H1 (cell line): ENCODE data around the gene IDUA. TPM values are rescaled to one million over a fixed set of nuclear protein-coding genes. Genes with fewer than 3 reads are reported as not detected.
"Not testable (repeated sequence)": the region's sequence is repeated elsewhere in the genome, so short reads cannot be mapped to it uniquely, and the experiment has no call there.

ENCODE experiments used
- CTCF ChIA-PET: fragments of 300-600 bp; sonication (Branson Sonifier 250); formaldehyde crosslinking; loops from one replicate; lab custom pipeline; 2021; ENCODE audit not compliant: partially characterized antibody; lab: Charles Lee
- POLR2A ChIA-PET: fragments of 300-600 bp; sonication (Branson Sonifier 250); formaldehyde crosslinking; loops from one replicate; lab custom pipeline; 2021; ENCODE audit warnings: inconsistent platforms; ENCODE audit not compliant: partially characterized antibody; lab: Charles Lee
- DNase-seq, 2 experiments: peaks; one replicate each; pipeline versions ENCODE4 v3.0.0 to v3.0.0-alpha.2; 2010 to 2022; ENCODE audit warnings: low spot score in 2 of 2, low read depth in 1 of 2, mixed read lengths in 1 of 2
- FAIRE-seq: peaks from 2 replicates; lab custom pipeline; 2011; peaks lifted over from hg19 to GRCh38; lab: Jason Lieb, UNC
- H2AFZ ChIP-seq: 2 replicates; pipeline ENCODE4 v1.8.1; 2012; ENCODE audit warnings: low read length, inconsistent platforms
- H2AK5ac ChIP-seq: 2 replicates; pipeline ENCODE4 v1.6.1; 2013; ENCODE audit warnings: low read depth, low read length
- H2BK120ac ChIP-seq: replicated peaks from 2 replicates; pipeline ENCODE3; 2013; ENCODE audit warnings: low read depth, low read length, inconsistent platforms
- H2BK12ac ChIP-seq: 2 replicates; pipeline ENCODE4 v1.6.1; 2013; ENCODE audit warnings: low read depth, low read length
- H2BK15ac ChIP-seq: 2 replicates; pipeline ENCODE4 v1.6.1; 2013; ENCODE audit warnings: low read length
- H2BK20ac ChIP-seq: 2 replicates; pipeline ENCODE4 v1.6.1; 2013; ENCODE audit warnings: low read length
- H2BK5ac ChIP-seq: 2 replicates; pipeline ENCODE4 v1.6.1; 2013; ENCODE audit warnings: low read depth, low read length
- H3K14ac ChIP-seq: 2 replicates; pipeline ENCODE4 v1.6.1; 2013; ENCODE audit warnings: inconsistent platforms; ENCODE audit not compliant: insufficient read length
- H3K18ac ChIP-seq: 2 replicates; pipeline ENCODE4 v1.6.1; 2013; ENCODE audit warnings: low read length; ENCODE audit errors: extremely low read depth
- H3K23ac ChIP-seq: 2 replicates; pipeline ENCODE4 v1.6.1; 2013; ENCODE audit warnings: inconsistent platforms; ENCODE audit not compliant: insufficient read length
- H3K23me2 ChIP-seq: 2 replicates; pipeline ENCODE4 v1.6.1; 2013; ENCODE audit warnings: low read depth, low read length
- H3K27ac ChIP-seq: 2 replicates; pipeline ENCODE4 v1.6.1; 2011; ENCODE audit warnings: low read depth, low read length, inconsistent platforms
- H3K27me3 ChIP-seq, 4 experiments: replicated peaks in 1 of 4; 1 replicate in 1 of 4; 2 replicates in 3 of 4; pipeline versions ENCODE4 v1.6.1 to v1.8.1; 2011 to 2013; ENCODE audit warnings: low read length in 3 of 4, mild to moderate bottlenecking in 3 of 4, inconsistent platforms in 2 of 4, mixed read lengths in 2 of 4, moderate library complexity in 1 of 4; ENCODE audit not compliant: control insufficient read depth in 3 of 4, insufficient read depth in 3 of 4; ENCODE audit errors: extremely low read depth in 1 of 4
- H3K36me3 ChIP-seq, 4 experiments: 2 replicates each; pipeline versions ENCODE4 v1.6.1 to v1.8.1; 2011 to 2013; ENCODE audit warnings: mild to moderate bottlenecking in 4 of 4, low read length in 3 of 4, moderate library complexity in 2 of 4, control low read depth in 1 of 4, inconsistent platforms in 1 of 4; ENCODE audit not compliant: insufficient read depth in 4 of 4, control insufficient read depth in 2 of 4
- H3K4ac ChIP-seq: replicated peaks from 2 replicates; pipeline ENCODE3; 2013; ENCODE audit warnings: low read length, low read depth, mixed read lengths, inconsistent platforms; ENCODE audit not compliant: insufficient read length
- H3K4me1 ChIP-seq, 4 experiments: replicated peaks in 1 of 4; 1 replicate in 1 of 4; 2 replicates in 3 of 4; pipeline versions ENCODE4 v1.6.1 to v1.8.1; 2011 to 2013; ENCODE audit warnings: low read length in 3 of 4, inconsistent platforms in 2 of 4, mixed read lengths in 1 of 4; ENCODE audit not compliant: insufficient read depth in 4 of 4, control insufficient read depth in 3 of 4
- H3K4me2 ChIP-seq, 2 experiments: 2 replicates each; pipeline versions ENCODE4 v1.6.1 to v1.8.1; 2011 to 2013; ENCODE audit warnings: low read depth in 2 of 2, low read length in 2 of 2, control low read depth in 1 of 2, inconsistent platforms in 1 of 2, mild to moderate bottlenecking in 1 of 2; ENCODE audit not compliant: insufficient read depth in 1 of 2
- H3K4me3 ChIP-seq, 4 experiments: fragments of 200-600, 300-600 bp in 1 of 4; sonication (generic), shearing (Covaris generic), sonication (Bioruptor Twin) in 1 of 4; 2 replicates each; pipeline versions ENCODE4 v1.5.1 to v1.8.1; 2011 to 2016; ENCODE audit warnings: low read length in 4 of 4, low read depth in 3 of 4, control low read depth in 2 of 4, inconsistent platforms in 2 of 4, mild to moderate bottlenecking in 2 of 4, mixed read lengths in 1 of 4, moderate library complexity in 1 of 4; ENCODE audit not compliant: insufficient read depth in 2 of 4; ENCODE audit errors: extremely low read depth in 1 of 4
- H3K56ac ChIP-seq: replicated peaks from 2 replicates; pipeline ENCODE3; 2013; ENCODE audit warnings: low read depth, mild to moderate bottlenecking, mixed read lengths, low read length, inconsistent platforms; ENCODE audit not compliant: insufficient read length
- H3K79me1 ChIP-seq: 2 replicates; pipeline ENCODE4 v1.6.1; 2013; ENCODE audit warnings: low read depth, low read length, control low read depth
- H3K79me2 ChIP-seq, 2 experiments: 2 replicates each; pipeline versions ENCODE4 v1.6.1 to v1.8.1; 2012 to 2013; ENCODE audit warnings: low read length in 2 of 2, mild to moderate bottlenecking in 2 of 2, inconsistent platforms in 1 of 2; ENCODE audit not compliant: insufficient read depth in 2 of 2, control insufficient read depth in 1 of 2
- H3K9ac ChIP-seq, 4 experiments: replicated peaks in 1 of 4; 1 replicate in 1 of 4; 2 replicates in 3 of 4; pipeline versions ENCODE4 v1.6.1 to v1.8.1; 2011 to 2013; ENCODE audit warnings: low read depth in 3 of 4, low read length in 3 of 4, control low read depth in 2 of 4, mild to moderate bottlenecking in 2 of 4, moderate library complexity in 2 of 4, inconsistent platforms in 1 of 4; ENCODE audit errors: extremely low read depth in 1 of 4
- H3K9me3 ChIP-seq, 2 experiments: 2 replicates each; pipeline versions ENCODE4 v1.6.1 to v1.8.1; 2012 to 2013; ENCODE audit warnings: mild to moderate bottlenecking in 2 of 2, moderate library complexity in 2 of 2, control low read depth in 1 of 2, inconsistent platforms in 1 of 2, low read depth in 1 of 2, low read length in 1 of 2, mixed read lengths in 1 of 2; ENCODE audit not compliant: insufficient read depth in 2 of 2
- H4K20me1 ChIP-seq, 2 experiments: replicated peaks in 1 of 2; 2 replicates each; pipeline versions ENCODE3 to v1.8.1; 2011 to 2013; ENCODE audit warnings: inconsistent platforms in 2 of 2, low read length in 2 of 2, mild to moderate bottlenecking in 1 of 2; ENCODE audit not compliant: insufficient read depth in 2 of 2, control insufficient read depth in 1 of 2
- H4K5ac ChIP-seq: 2 replicates; pipeline ENCODE4 v1.6.1; 2013; ENCODE audit warnings: low read length, low read depth, mixed read lengths, inconsistent platforms; ENCODE audit not compliant: insufficient read length
- H4K8ac ChIP-seq: 2 replicates; pipeline ENCODE4 v1.8.0; 2013; ENCODE audit warnings: mild to moderate bottlenecking, moderate library complexity, low read length, inconsistent platforms; ENCODE audit not compliant: insufficient read depth; ENCODE audit errors: extremely low read depth
- H4K91ac ChIP-seq: replicated peaks from 2 replicates; pipeline ENCODE3; 2013; ENCODE audit warnings: low read length, mixed read lengths, inconsistent platforms; ENCODE audit not compliant: insufficient read length
- CHD1 ChIP-seq: IDR thresholded peaks from 2 replicates; pipeline ENCODE4 v1.6.1; 2012; ENCODE audit warnings: low read depth, low read length, improper control_type of control experiment
- E2F6 ChIP-seq: IDR thresholded peaks from 2 replicates; pipeline ENCODE4 v1.6.1; 2012; ENCODE audit warnings: inconsistent platforms
- POLR2A ChIP-seq, 2 experiments: IDR thresholded peaks; 1 replicate in 1 of 2; 2 replicates in 1 of 2; pipeline ENCODE4 v1.6.1; 2011; ENCODE audit warnings: low read depth in 2 of 2, low read length in 2 of 2, mild to moderate bottlenecking in 2 of 2; ENCODE audit errors: control extremely low read depth in 1 of 2
- POU5F1 ChIP-seq: IDR thresholded peaks from 2 replicates; pipeline ENCODE4 v1.6.1; 2011; ENCODE audit warnings: low read depth, mild to moderate bottlenecking, low read length, moderate library complexity
- RAD21 ChIP-seq, 2 experiments: IDR thresholded peaks in 1 of 2; conservative IDR thresholded peaks in 1 of 2; 2 replicates each; pipeline ENCODE4 v1.6.1; 2011; ENCODE audit warnings: low read depth in 2 of 2, low read length in 2 of 2, improper control_type of control experiment in 1 of 2, inconsistent platforms in 1 of 2, mild to moderate bottlenecking in 1 of 2, moderate library complexity in 1 of 2
- SAP30 ChIP-seq: fragments of 300-600 bp; sonication (generic); IDR thresholded peaks from 2 replicates; pipeline ENCODE4 v1.7.1; 2012; ENCODE audit warnings: low read length, moderate library complexity, mild to moderate bottlenecking, inconsistent platforms; ENCODE audit not compliant: insufficient read depth, insufficient replicate concordance
- USF2 ChIP-seq: IDR thresholded peaks from 2 replicates; pipeline ENCODE4 v1.6.1; 2011; ENCODE audit warnings: low read length, improper control_type of control experiment
- WGBS, 2 experiments: shearing (Covaris generic) in 1 of 2; methylation state at CpG; one replicate each; pipeline versions ENCODE4 v1.1.6 to v1.1.7; 2013 to 2015; ENCODE audit warnings: low lambda C conversion rate in 2 of 2, mixed read lengths in 2 of 2, inconsistent platforms in 1 of 2, low coverage in 1 of 2, missing lambda C conversion rate in 1 of 2; ENCODE audit not compliant: insufficient replicate concordance in 2 of 2, insufficient coverage in 1 of 2, insufficient read length in 1 of 2; ENCODE audit errors: extremely low coverage in 1 of 2, missing lambda C conversion rate in 1 of 2; 5-methylcytosine and 5-hydroxymethylcytosine counted together
- polyA plus RNA-seq, 7 experiments: library from polyadenylated mRNA; depleted of rRNA in 3 of 7; stranded (reverse) in 5 of 7; unstranded in 2 of 7; fragments of >200 nt in 5 of 7; fragments of 200-250 nt in 2 of 7; gene quantifications; 1 replicate in 5 of 7; 2 replicates in 1 of 7; 4 replicates in 1 of 7; pipeline versions ENCODE4 v1.2.1 to v1.2.3, GENCODE V29; 2011 to 2013; ENCODE audit warnings: missing spikeins in 2 of 7, mixed read lengths in 2 of 7
- total RNA-seq: library from RNA; stranded (reverse); fragmentation: NEBNext Ultra II Directional; extraction: Animal tissue kit (Norgen Biotek cat#: 25700); gene quantifications from 2 replicates; pipeline ENCODE4 v1.2.1, GENCODE V29; 2021

IDUA gene
- total and polyA plus RNA-seq, 2 of the 8 experiments (the other 6 are each of a cell fraction or from before 2014, with no cell fraction given), result 2.8 to 4.8 TPM

- TF ChIP-seq RAD21 (IDR thresholded peaks at IDR 0.05 in 1 of 2, conservative IDR thresholded peaks at IDR 0.05 in 1 of 2; ENCODE audit: low read depth in 2 of 2, low read length in 2 of 2) (no peak), E2F6 (no peak), POLR2A (IDR thresholded peaks at IDR 0.05; ENCODE audit: control extremely low read depth in 1 of 2, low read depth in 2 of 2, low read length in 2 of 2) (no peak), CHD1 (no peak), USF2 (no peak), SAP30 (no peak), POU5F1 (no peak)
Measured at GRCh38 chr4:1053080-1053661, 66.3 kb downstream of the IDUA start (continued).

GRCh38 chr4:1053891-1054290, 67.0 kb downstream of the IDUA start:
- not testable (repeated sequence) for H3K79me1 ChIP-seq, H2AFZ ChIP-seq, H3K9ac ChIP-seq, H3K23ac ChIP-seq, H2AK5ac ChIP-seq, H3K23me2 ChIP-seq, H4K91ac ChIP-seq, H4K20me1 ChIP-seq, H3K9me3 ChIP-seq, H3K79me2 ChIP-seq, H2BK12ac ChIP-seq, H3K4me1 ChIP-seq, H2BK15ac ChIP-seq, H3K36me3 ChIP-seq, H3K56ac ChIP-seq, H2BK120ac ChIP-seq, H3K27ac ChIP-seq, H3K18ac ChIP-seq, H4K8ac ChIP-seq, FAIRE-seq, H2BK20ac ChIP-seq, DNase-seq, H3K4ac ChIP-seq, H3K14ac ChIP-seq, H3K4me3 ChIP-seq, H4K5ac ChIP-seq, H2BK5ac ChIP-seq, H3K4me2 ChIP-seq
- peaks cover 0 to 28% (median 19%) of the 10 kb centered on the region in 4 experiments; a peak in 6 of 7 replicates for H3K27me3 ChIP-seq
- POLR2A ChIA-PET, result interaction anchor here (0.6 kb wide), 1 partner anchor 122 kb away, joined by 4 read pairs; the partner anchor contains the start of gene GAK
- 87% methylated on average over 6 of the region's 7 CpGs; no CpG with 5 or more reads in 1 of the 2 experiments for WGBS, 2 experiments
- CTCF ChIA-PET, result interaction anchor here (0.6 to 1.5 kb wide), 4 partner anchors 10 to 113 kb away, joined by 3 read pairs; no protein-coding TSS in a partner anchor
